ENCODE measurements around the gene KIR3DL1. TPM values are rescaled to one million over a fixed set of nuclear protein-coding genes. Genes with fewer than 3 reads are reported as not detected.

Gene KIR3DL1
- total RNA-seq, 1 experiment from 2014 or later = not detected

- peak overlapping the region; percentile 17 to 43 for H3K4me3 ChIP-seq (ENCODE audit: low read depth in 2 of 2, low read length in 2 of 2)
- BruUV-seq (replicated peaks) = no TSS peak
- in situ Hi-C loops (cut with HindIII; ENCODE audit: low pct_unique_long_range_greater_than_20kb, low sequenced_read_pairs) = no loop called here
These were observed 23.5 kb upstream of the KIR3DL1 start for GRCh38 chr19:54792814-54793213.

GRCh38 chr19:54795758-54796157 lies 20.5 kb upstream of the KIR3DL1 start:
- TF ChIP-seq TCF7L2 (IDR thresholded peaks at IDR 0.05; ENCODE audit: low read depth, low read length) (no peak), SIN3A (IDR thresholded peaks at IDR 0.05; ENCODE audit: borderline replicate concordance, insufficient read depth, low read depth, low read length) (no peak), POLR2AphosphoS5 (IDR thresholded peaks at IDR 0.05; ENCODE audit: low read depth, low read length) (no peak), CTCF (IDR thresholded peaks at IDR 0.05) (no peak), REST (IDR thresholded peaks at IDR 0.05; ENCODE audit: insufficient read depth in 1 of 2, low read depth in 2 of 2, low read length in 1 of 2) (no peak)
- intact Hi-C loops (cut with micrococcal nuclease; ENCODE audit: unreplicated experiment) (no loop called here), in situ Hi-C loops (cut with HindIII; ENCODE audit: low pct_unique_long_range_greater_than_20kb, low sequenced_read_pairs) (no loop called here)
- POLR2A ChIA-PET = no interaction called here
- Histone ChIP-seq H3K27me3 (ENCODE audit: control insufficient read depth, insufficient read depth, low read length) (peaks cover 49% of the 10 kb centered on the region), H3K4me1 (ENCODE audit: control insufficient read depth, insufficient read depth, low read length) (no peaks in the 10 kb centered on the region), H3K9me3 (ENCODE audit: control insufficient read depth, insufficient read depth, low read depth, low read length) (no peaks in the 10 kb centered on the region), H3K36me3 (ENCODE audit: control insufficient read depth, insufficient read depth, low read length) (no peaks in the 10 kb centered on the region), H3K4me3 (ENCODE audit: low read depth in 2 of 2, low read length in 2 of 2) (no peak overlapping the region), H3K27ac (ENCODE audit: low read length) (no peak overlapping the region)
- CTCF ChIA-PET = no interaction called here
- no TSS peak for BruUV-seq (replicated peaks)
- DNase-seq (ENCODE audit: low read depth, low spot score) (no peak), ATAC-seq (no peak)

More at GRCh38 chr19:54792814-54793213, 23.5 kb upstream of the KIR3DL1 start:
- ChIA-PET CTCF (no interaction called here), POLR2A (interaction anchor here (0.6 kb wide), 1 partner anchor 291 kb away, joined by 3 read pairs; no protein-coding TSS in a partner anchor)
- Histone ChIP-seq H3K27me3 (ENCODE audit: control insufficient read depth, insufficient read depth, low read length) (peaks cover 43% of the 10 kb centered on the region), H3K9me3 (ENCODE audit: control insufficient read depth, insufficient read depth, low read depth, low read length) (no peaks in the 10 kb centered on the region), H3K36me3 (ENCODE audit: control insufficient read depth, insufficient read depth, low read length) (no peaks in the 10 kb centered on the region), H3K4me1 (ENCODE audit: control insufficient read depth, insufficient read depth, low read length) (no peaks in the 10 kb centered on the region), H3K27ac (ENCODE audit: low read length) (no peak overlapping the region)
- ATAC-seq (peak; percentile 45; the same call in 1 of the 2 replicates), DNase-seq (ENCODE audit: low read depth, low spot score) (no peak)
- TF ChIP-seq REST (IDR thresholded peaks at IDR 0.05; ENCODE audit: insufficient read depth in 1 of 2, low read depth in 2 of 2, low read length in 1 of 2) = no peak
- TF ChIP-seq CTCF (IDR thresholded peaks at IDR 0.05) = no peak
- TF ChIP-seq TCF7L2 (IDR thresholded peaks at IDR 0.05; ENCODE audit: low read depth, low read length) = no peak
- no peak for TF ChIP-seq POLR2AphosphoS5 (IDR thresholded peaks at IDR 0.05; ENCODE audit: low read depth, low read length)
- no peak for TF ChIP-seq SIN3A (IDR thresholded peaks at IDR 0.05; ENCODE audit: borderline replicate concordance, insufficient read depth, low read depth, low read length)
- intact Hi-C loops (cut with micrococcal nuclease; ENCODE audit: unreplicated experiment) = no loop called here
